Stimulated activated CD4-positive, alpha-beta T cell treated with anti-CD3 and anti-CD28 coated beads, Interleukin-1b, Interleukin-23, amount 100 ng/mL, for 48 hours (primary cell): ENCODE measurements around the gene NFU1.
A peak's percentile ranks its signal among the peaks of the same experiment; 100 is the strongest.
"Not testable (repeated sequence)": the region's sequence is repeated elsewhere in the genome, so short reads cannot be mapped to it uniquely, and the experiment has no call there.

ENCODE experiments used
- DNase-seq: peaks from one replicate; pipeline ENCODE4 v3.0.0-alpha.2; 2020

The NFU1 gene

GRCh38 chr2:69386789-69387734, 50.2 kb downstream of the NFU1 start, which contains the start of gene GFPT1:
Gene GFPT1, minus strand, starts transcription at chr2:69387227. Its CDS starts 156 bp downstream, at chr2:69387071.
- peak; percentile 90 for DNase-seq

GRCh38 chr2:69386360-69386759, 50.9 kb downstream of the NFU1 start:
- no peak for DNase-seq

DNA sequence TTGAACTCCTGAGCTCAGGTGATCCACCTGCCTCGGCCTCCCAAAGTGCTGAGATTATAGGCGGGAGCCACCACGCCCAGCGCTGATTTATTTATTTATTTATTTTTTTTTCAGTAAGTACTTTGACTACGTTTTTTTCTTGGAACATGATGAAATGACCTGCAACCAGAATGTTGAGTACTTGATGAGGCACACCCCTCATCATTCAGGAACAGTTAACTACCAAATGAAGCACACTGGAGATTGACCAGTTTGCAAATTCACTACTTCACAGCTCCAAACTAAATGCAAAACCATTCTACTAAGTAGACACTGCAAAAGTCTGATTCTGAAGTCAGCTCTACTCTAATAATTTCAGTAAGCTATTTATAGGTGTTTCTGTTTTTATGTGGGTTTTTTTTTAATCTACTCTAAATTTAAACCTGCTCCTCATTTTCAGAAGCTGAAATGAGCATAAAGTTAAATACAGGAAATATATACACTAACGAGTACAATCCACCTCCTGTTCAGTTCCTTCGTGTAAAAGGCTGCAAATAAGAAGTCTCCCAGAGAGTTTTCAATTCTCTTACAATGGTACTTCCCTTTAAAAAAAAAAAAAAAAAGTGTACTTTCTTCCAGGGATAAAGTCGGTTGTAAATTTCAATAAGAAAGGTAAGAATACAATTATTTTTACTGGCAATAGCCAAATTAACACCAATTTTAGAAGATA, 51.6 kb downstream of the NFU1 start:
- DNase-seq, result no peak

DNA sequence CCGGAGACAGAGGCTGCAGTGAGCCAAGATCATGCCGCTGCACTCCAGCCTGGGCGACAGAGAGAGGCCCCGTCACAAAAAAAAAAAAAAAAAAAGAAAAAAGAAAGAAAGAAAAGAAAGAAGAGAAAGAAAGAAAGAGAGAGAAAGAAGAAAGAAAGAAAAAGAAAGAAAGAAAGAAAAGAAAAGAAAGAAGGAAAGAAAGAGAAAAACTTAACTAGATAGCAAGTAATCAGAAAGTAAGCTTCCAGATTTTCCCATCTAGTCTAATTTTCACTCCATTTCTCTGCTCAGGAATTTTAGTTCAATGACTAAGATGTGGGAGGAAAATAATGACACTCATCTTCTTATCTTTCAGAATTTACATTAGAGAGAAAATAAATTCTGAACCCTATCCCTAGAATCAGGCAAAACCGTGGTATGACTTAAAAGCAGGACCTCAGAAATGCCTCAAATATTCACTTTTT, 52.6 kb downstream of the NFU1 start:
- no peak for DNase-seq

DNA sequence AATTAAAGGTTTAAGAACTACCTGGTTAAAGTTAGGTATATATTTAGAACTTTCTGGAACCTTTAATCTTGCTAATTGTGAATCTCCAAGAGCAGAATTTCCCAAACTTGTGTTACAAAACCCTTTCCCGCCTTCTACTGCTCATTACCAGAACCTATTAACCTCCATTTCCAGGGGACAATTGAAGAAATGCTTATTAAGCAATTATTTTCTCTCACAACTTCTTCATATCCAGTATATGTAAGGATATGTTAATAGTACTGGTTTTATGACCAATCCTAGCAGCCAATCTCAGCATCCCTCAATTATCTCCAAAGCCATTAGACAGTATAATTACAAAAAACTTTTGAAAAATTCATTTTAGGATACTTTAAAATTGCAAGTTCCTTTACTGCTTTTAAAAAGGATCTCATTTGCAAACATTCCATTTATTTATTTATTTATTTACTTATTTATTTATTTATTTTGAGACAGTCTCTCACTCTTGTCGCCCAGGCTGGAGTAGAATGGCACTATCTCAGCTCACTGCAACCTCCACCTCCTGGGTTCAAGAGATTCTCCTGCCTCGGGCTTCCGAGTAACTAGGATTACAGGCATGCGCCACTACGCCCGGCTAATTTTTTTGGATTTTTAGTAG, 53.9 kb downstream of the NFU1 start:
- DNase-seq, result no peak

GRCh38 chr2:69382547-69382946, 54.7 kb downstream of the NFU1 start:
- DNase-seq, result no peak

DNA sequence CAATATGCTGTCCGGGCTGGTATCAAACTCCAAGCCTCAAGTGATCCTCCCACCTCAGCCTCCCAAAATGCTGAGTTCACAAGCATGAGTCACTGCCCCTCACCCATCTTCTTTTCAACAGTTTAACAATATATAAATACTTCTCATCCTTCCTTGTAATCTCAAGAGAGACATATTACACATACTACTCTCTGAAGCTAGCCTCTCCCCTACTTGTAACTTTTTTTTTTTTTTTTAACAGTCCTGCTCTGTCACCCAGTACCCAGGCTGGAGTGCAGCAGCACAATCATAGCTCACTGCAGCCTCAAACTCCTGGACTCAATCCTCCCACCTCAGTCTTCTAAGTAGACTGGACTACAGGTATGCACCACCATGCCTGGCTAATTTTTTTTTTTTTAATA, 55.9 kb downstream of the NFU1 start:
- DNase-seq, result peak; percentile 44

GRCh38 chr2:69380072-69380917, 56.9 kb downstream of the NFU1 start:
- no peak for DNase-seq

GRCh38 chr2:69376403-69376802, 60.8 kb downstream of the NFU1 start:
- no peak for DNase-seq

DNA sequence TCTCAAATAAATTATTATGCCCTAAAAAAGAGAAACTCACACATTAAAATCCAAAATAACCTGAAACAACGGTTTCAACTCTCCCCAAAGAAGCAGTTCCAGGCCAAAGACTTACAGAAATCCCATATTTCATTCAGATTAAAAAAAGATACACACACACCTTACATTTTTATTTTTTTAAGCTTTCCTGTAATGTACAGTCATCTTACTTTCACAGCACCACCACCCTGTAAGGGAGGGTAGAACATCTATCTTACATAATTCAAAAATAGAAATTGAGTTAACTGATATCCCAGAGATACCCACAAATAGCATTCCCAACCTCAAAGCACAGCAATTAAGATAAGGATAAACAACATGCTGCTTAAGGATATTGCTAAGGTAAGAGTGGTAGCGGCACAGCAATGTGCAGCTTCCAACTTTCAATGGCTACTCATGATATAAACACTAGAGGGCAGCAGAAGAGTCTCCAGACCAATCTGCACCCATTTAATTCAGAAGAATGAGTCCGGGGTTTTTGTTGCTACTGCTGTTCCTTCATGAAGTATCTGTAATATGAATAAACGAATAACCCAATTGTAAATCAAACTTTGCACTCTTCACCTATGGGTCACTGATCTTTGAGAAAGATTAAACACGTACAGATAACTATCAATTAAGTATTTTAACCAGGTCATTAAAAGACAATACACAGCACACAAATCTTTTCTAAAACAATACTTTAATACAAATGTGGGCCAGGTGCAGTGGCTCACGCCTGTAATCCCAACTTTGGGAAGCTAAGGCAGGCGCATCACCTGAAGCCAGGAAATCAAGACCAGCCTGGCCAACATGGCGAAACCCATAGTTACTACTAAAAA, 61.5 kb downstream of the NFU1 start:
- no peak for DNase-seq

DNA sequence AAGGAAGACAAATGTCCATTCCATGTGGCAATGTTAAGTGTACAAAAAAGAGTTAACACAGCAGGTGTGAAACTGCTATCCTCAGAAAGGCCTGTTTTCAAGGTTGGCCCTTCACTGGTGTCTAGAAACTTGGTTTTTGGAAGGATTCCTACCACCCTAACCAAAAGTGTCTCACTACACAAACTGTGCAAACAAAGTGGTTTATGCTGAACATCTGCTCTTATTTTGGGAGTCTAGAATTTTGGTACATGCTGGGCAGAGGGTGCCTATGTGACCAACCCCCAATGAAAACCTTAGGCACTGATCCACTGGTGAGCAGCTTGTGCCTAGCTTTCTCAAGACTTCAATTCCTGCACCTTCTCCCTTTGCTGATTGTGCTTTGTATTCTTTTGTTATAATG, 64.5 kb downstream of the NFU1 start:
- no peak for DNase-seq

- DNase-seq, result no peak
Measured at GRCh38 chr2:69369802-69370201, 67.4 kb downstream of the NFU1 start.

DNA sequence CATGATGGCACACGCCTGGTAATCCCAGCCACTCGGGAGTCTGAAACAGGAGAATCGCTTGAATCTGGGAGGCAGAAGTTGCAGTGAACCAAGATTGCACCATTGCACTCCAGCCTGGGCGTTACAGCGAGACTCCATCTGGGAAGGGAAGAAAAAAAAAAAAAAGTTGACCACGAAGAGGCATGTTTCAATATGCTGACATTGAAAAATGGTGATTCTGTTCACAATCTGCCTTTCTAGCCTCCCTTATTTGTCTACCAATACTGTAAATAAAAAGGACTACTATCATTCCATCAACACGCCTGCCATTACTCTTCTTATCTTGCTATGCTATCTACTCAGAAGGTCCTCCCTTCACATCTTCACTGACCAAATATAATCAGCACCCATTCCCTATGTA, 68.6 kb downstream of the NFU1 start:
- DNase-seq, result no peak

GRCh38 chr2:69359371-69359770, 77.9 kb downstream of the NFU1 start:
- no peak for DNase-seq

DNA sequence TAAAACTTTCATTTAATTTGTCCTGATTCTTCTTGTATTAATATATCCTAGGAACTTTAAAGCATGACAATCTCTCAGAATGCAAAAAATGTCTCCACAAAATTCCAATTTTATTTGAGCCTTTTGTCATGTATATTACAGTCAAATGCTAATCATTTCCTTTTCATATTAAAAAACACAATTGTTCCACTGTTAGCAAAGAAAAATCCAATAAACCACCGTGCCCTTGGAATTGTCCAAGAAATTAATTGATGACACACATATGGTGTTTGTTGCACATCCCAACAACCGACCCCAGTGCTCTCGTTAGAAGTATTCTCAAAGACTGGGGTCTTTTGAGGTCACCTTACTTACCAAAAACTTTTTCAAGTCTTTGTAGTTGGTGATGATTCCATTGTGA, 78.3 kb downstream of the NFU1 start:
- DNase-seq, result no peak

- DNase-seq, result no peak
Measured at GRCh38 chr2:69356471-69356870, 80.8 kb downstream of the NFU1 start.

- DNase-seq, result not testable (repeated sequence)
Measured at GRCh38 chr2:69354976-69355375, 82.3 kb downstream of the NFU1 start.

- no peak for DNase-seq
Measured at GRCh38 chr2:69353360-69353759, 83.9 kb downstream of the NFU1 start.

DNA sequence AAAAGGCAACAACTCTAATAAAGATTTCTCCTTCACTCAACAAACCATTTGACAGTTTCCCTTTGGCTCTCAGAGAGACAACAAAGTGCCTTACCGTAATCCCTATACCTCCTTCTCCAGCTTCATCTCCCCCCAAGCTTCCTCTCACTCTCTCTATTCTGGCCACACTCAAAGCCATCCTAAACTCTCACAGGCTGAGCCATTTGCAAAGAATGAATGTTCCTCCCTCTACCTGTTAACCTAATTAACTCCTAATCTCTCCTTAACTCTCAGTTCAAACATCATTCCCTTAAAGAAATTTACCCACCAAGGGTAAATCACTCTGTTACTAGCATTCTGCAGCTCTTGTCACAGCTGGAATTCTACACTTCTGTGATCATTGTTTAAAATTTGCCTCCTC, 88.5 kb downstream of the NFU1 start:
- no peak for DNase-seq
